Left lung (tissue), 10 donors: ENCODE measurements around the gene CFAP65. TPM values are rescaled to one million over a fixed set of nuclear protein-coding genes. Genes with fewer than 3 reads are reported as not detected.

Experiments used
- ATAC-seq: fragments of 200-7000 bp; cut with Tn5 transposase; one replicate; pipeline ENCODE4 v1.9.1; 2020; ENCODE audit warnings: moderate library complexity
- DNase-seq, 4 donors: peaks; one replicate each; pipeline ENCODE4 v3.0.0-alpha.2; 2013 to 2020
- H3K27ac ChIP-seq, 2 donors: fragments of 200-600 bp; sonication (generic) in 1 of 2; one replicate each; pipeline versions ENCODE4 v1.5.0 to v1.8.0; 2020 to 2021
- H3K27me3 ChIP-seq, 2 donors: fragments of 200-600 bp; sonication (generic) in 1 of 2; one replicate each; pipeline versions ENCODE4 v1.5.0 to v1.8.0; 2020 to 2021
- H3K36me3 ChIP-seq, 2 donors: fragments of 200-600 bp; sonication (generic) in 1 of 2; one replicate each; pipeline versions ENCODE4 v1.5.0 to v1.8.0; 2020 to 2021
- H3K4me1 ChIP-seq, 2 donors: fragments of 200-600 bp; one replicate each; pipeline ENCODE4 v1.8.0; 2021
- H3K4me3 ChIP-seq, 2 donors: fragments of 200-600 bp; sonication (generic) in 1 of 2; one replicate each; pipeline versions ENCODE4 v1.5.0 to v1.8.0; 2020 to 2021; ENCODE audit warnings: mild to moderate bottlenecking in 1 of 2
- H3K9me3 ChIP-seq, 2 donors: fragments of 200-600 bp; sonication (generic) in 1 of 2; one replicate each; pipeline versions ENCODE4 v1.5.0 to v1.8.0; 2020 to 2021
- intact Hi-C, 2 donors: fragments of 100-400 bp; cut with DNase I; formaldehyde crosslinking; loops; one replicate each; pipeline versions ENCODE4 v1.11.2 to v1.14.2; 2022
- polyA plus RNA-seq, 6 donors: library from polyadenylated mRNA; unstranded; fragments of 120-200 nt; gene quantifications; one replicate each; pipeline ENCODE4 v1.2.1, GENCODE V29; 2013; ENCODE audit not compliant: insufficient read length in 6 of 6
- total RNA-seq, 2 donors: library from RNA; stranded (reverse); fragmentation: NEBNext Ultra II Directional; extraction: Animal tissue kit (Norgen Biotek cat#: 25700); gene quantifications; one replicate each; pipeline ENCODE4 v1.2.1, GENCODE V29; 2021
- TF ChIP-seq, protein P1 (sequence below), 2 donors: fragments of 200-600 bp; sonication (generic) in 1 of 2; IDR thresholded peaks; one replicate each; pipeline versions ENCODE4 v1.5.0 to v1.8.0; 2021; ENCODE audit warnings: antibody characterized with exemption in 2 of 2
- donor health status: DM: no; HTN: yes; CAD: no.
- donor health status: DM: no; HTN: no; CAD: no.

Gene CFAP65
- total and polyA plus RNA-seq, 8 donors, result 0.83 to 4.3 (median 3.0) TPM; not detected in 1

GRCh38 chr2:218960309-218961165 lies 80.8 kb downstream of the CFAP65 start:
- H3K36me3 ChIP-seq, result no peaks in the 10 kb centered on the region
- H3K9me3 ChIP-seq, result no peaks in the 10 kb centered on the region
- no peak overlapping the region for H3K4me3 ChIP-seq
- intact Hi-C loops, result no loop called here
- ATAC-seq (no peak), DNase-seq (no peak)
- TF ChIP-seq, protein P1, sequence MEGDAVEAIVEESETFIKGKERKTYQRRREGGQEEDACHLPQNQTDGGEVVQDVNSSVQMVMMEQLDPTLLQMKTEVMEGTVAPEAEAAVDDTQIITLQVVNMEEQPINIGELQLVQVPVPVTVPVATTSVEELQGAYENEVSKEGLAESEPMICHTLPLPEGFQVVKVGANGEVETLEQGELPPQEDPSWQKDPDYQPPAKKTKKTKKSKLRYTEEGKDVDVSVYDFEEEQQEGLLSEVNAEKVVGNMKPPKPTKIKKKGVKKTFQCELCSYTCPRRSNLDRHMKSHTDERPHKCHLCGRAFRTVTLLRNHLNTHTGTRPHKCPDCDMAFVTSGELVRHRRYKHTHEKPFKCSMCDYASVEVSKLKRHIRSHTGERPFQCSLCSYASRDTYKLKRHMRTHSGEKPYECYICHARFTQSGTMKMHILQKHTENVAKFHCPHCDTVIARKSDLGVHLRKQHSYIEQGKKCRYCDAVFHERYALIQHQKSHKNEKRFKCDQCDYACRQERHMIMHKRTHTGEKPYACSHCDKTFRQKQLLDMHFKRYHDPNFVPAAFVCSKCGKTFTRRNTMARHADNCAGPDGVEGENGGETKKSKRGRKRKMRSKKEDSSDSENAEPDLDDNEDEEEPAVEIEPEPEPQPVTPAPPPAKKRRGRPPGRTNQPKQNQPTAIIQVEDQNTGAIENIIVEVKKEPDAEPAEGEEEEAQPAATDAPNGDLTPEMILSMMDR (IDR thresholded peaks at IDR 0.05), result no peak
- peaks cover 0 to 15% of the 10 kb centered on the region in 2 donors for H3K4me1 ChIP-seq
- peaks cover 51 to 100% of the 10 kb centered on the region in 2 donors for H3K27me3 ChIP-seq
- H3K27ac ChIP-seq, result no peak overlapping the region

- no peaks in the 10 kb centered on the region for H3K9me3 ChIP-seq
- H3K36me3 ChIP-seq, result no peaks in the 10 kb centered on the region
- intact Hi-C loops, result no loop called here
- no peak for ATAC-seq
- H3K4me3 ChIP-seq, result peak overlapping the region; percentile 21 to 33
- H3K27ac ChIP-seq, result no peak overlapping the region
- peaks cover 51 to 100% of the 10 kb centered on the region in 2 donors for H3K27me3 ChIP-seq
- H3K4me1 ChIP-seq, result peaks cover 0 to 15% of the 10 kb centered on the region in 2 donors
- TF ChIP-seq, protein P1 (IDR thresholded peaks at IDR 0.05), result no peak
- DNase-seq, result no peak
Observed at GRCh38 chr2:218959761-218960308, 81.5 kb downstream of the CFAP65 start.

GRCh38 chr2:218959141-218959731 lies 82.1 kb downstream of the CFAP65 start, which contains the start of gene CDK5R2:
Gene CDK5R2 (plus strand): TSS chr2:218959666. CDS start chr2:218959821, 155 bp downstream.
- H3K27ac ChIP-seq, result no peak within 1 kb of the TSS
- intact Hi-C loops, result no loop called here
- H3K36me3 ChIP-seq, result no peaks in the 10 kb centered on the region
- no peaks in the 10 kb centered on the region for H3K9me3 ChIP-seq
- peak within 1 kb of the TSS; percentile 21 to 33 for H3K4me3 ChIP-seq
- ATAC-seq (peak; percentile 85), DNase-seq (peak; percentile 74 to 86 (median 80))
- H3K27me3 ChIP-seq, result peaks cover 51 to 100% of the 10 kb centered on the region in 2 donors
- peaks cover 0 to 15% of the 10 kb centered on the region in 2 donors for H3K4me1 ChIP-seq
- TF ChIP-seq, protein P1 (IDR thresholded peaks at IDR 0.05), result no peak

GRCh38 chr2:218958276-218958675 lies 83.0 kb downstream of the CFAP65 start:
- DNase-seq (no peak), ATAC-seq (no peak)
- H3K27ac ChIP-seq, result no peak overlapping the region
- peaks cover 46 to 100% of the 10 kb centered on the region in 2 donors for H3K27me3 ChIP-seq
- intact Hi-C loops, result no loop called here
- TF ChIP-seq, protein P1 (IDR thresholded peaks at IDR 0.05), result no peak
- H3K36me3 ChIP-seq, result no peaks in the 10 kb centered on the region
- H3K9me3 ChIP-seq, result no peaks in the 10 kb centered on the region
- H3K4me3 ChIP-seq, result no peak overlapping the region
- peaks cover 0 to 15% of the 10 kb centered on the region in 2 donors for H3K4me1 ChIP-seq

DNA sequence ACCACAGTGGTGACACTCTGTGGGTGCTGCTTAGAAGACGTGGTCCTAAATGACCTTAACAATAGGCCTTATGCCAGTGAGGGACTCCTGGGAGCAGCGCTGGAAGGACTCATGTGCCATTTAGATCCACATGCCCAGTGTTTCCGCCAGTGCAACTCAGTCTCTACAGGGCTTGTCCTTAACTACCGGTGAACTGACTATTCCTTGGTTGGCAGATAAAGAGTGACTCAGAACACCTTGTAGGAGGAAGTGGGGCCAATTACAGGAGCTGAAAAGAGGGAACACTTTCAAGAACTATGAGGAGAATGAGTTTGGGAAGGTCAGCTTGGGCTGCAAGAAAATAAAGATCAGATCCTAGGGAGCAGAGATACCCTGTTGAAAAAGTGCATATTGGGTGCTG lies 83.6 kb downstream of the CFAP65 start:
- TF ChIP-seq, protein P1 (IDR thresholded peaks at IDR 0.05), result no peak

More for the DNA sequence above, 83.6 kb downstream of the CFAP65 start:
- intact Hi-C loops, result no loop called here
- DNase-seq (no peak), ATAC-seq (no peak)
- Histone ChIP-seq H3K4me3 (no peak overlapping the region), H3K9me3 (no peaks in the 10 kb centered on the region), H3K27ac (no peak overlapping the region), H3K36me3 (no peaks in the 10 kb centered on the region), H3K27me3 (peaks cover 40 to 100% of the 10 kb centered on the region in 2 donors), H3K4me1 (peaks cover 0 to 15% of the 10 kb centered on the region in 2 donors)
